NCI-H2196 (cell line): Measurements from ENCODE around the gene LYPLAL1.

Experiments
- DNase-seq: peaks from one replicate; lab custom pipeline; 2025; ENCODE audit not compliant: unreplicated experiment; lab: John Stamatoyannopoulos, UW

LYPLAL1 gene

GRCh38 chr1:219173758-219174459 is at the start of gene LYPLAL1:
TSS of gene LYPLAL1 (plus strand) at chr1:219173878. CDS start at chr1:219173891, 13 bp downstream.
- DNase-seq, result peak; percentile 90

GRCh38 chr1:219124163-219124562 is 49.5 kb upstream of the LYPLAL1 start:
- no peak for DNase-seq

GRCh38 chr1:219125342-219125741 is 48.3 kb upstream of the LYPLAL1 start:
- DNase-seq, result no peak

GRCh38 chr1:219126377-219126776 is 47.3 kb upstream of the LYPLAL1 start:
- no peak for DNase-seq

GRCh38 chr1:219128957-219129356 is 44.7 kb upstream of the LYPLAL1 start:
- no peak for DNase-seq

- no peak for DNase-seq
Observed at GRCh38 chr1:219130366-219130935, 43.2 kb upstream of the LYPLAL1 start.

- no peak for DNase-seq
Observed at GRCh38 chr1:219132939-219133338, 40.7 kb upstream of the LYPLAL1 start.

- DNase-seq, result no peak
Observed at GRCh38 chr1:219138747-219139146, 34.9 kb upstream of the LYPLAL1 start.

- DNase-seq, result no peak
Observed at GRCh38 chr1:219140303-219140877, 33.3 kb upstream of the LYPLAL1 start.

- no peak for DNase-seq
Observed at GRCh38 chr1:219143735-219144134, 29.9 kb upstream of the LYPLAL1 start.

GRCh38 chr1:219144658-219145315 is 28.9 kb upstream of the LYPLAL1 start:
- no peak for DNase-seq

GRCh38 chr1:219147571-219148019 is 26.1 kb upstream of the LYPLAL1 start:
- no peak for DNase-seq

GRCh38 chr1:219149009-219149577 is 24.6 kb upstream of the LYPLAL1 start:
- DNase-seq, result no peak

- no peak for DNase-seq
Observed at GRCh38 chr1:219149953-219150352, 23.7 kb upstream of the LYPLAL1 start.

GRCh38 chr1:219150913-219151312 is 22.8 kb upstream of the LYPLAL1 start:
- DNase-seq, result no peak

GRCh38 chr1:219151467-219151866 is 22.2 kb upstream of the LYPLAL1 start:
- no peak for DNase-seq

- no peak for DNase-seq
Observed at GRCh38 chr1:219152751-219153150, 20.9 kb upstream of the LYPLAL1 start.

GRCh38 chr1:219153723-219154122 is 20.0 kb upstream of the LYPLAL1 start:
- DNase-seq, result no peak

- DNase-seq, result no peak
Observed at GRCh38 chr1:219155135-219155534, 18.5 kb upstream of the LYPLAL1 start.

GRCh38 chr1:219159946-219160645 is 13.6 kb upstream of the LYPLAL1 start:
- DNase-seq, result no peak

GRCh38 chr1:219160967-219161366 is 12.7 kb upstream of the LYPLAL1 start:
- no peak for DNase-seq
